Embryonic facial prominence (tissue), 1 donor: ENCODE results near the gene PDE1A.
"Not testable (repeated sequence)": the region's sequence is repeated elsewhere in the genome, so short reads cannot be mapped to it uniquely, and the experiment has no call there.

Source experiments
- DNase-seq: peaks from one replicate; pipeline ENCODE4 v3.0.0-alpha.2; 2016; ENCODE audit errors: extremely low spot score

PDE1A gene

GRCh38 chr2:182410120-182410519, 16.7 kb downstream of the PDE1A start:
- DNase-seq = no peak

- no peak for DNase-seq
Observed at GRCh38 chr2:182406221-182406620, 20.6 kb downstream of the PDE1A start.

- DNase-seq = no peak
Observed at GRCh38 chr2:182404975-182405561, 21.8 kb downstream of the PDE1A start.

GRCh38 chr2:182404092-182404491, 22.7 kb downstream of the PDE1A start:
- DNase-seq = no peak

- no peak for DNase-seq
Observed at GRCh38 chr2:182393270-182393760, 33.5 kb downstream of the PDE1A start.

- no peak for DNase-seq
Observed at GRCh38 chr2:182391443-182391842, 35.4 kb downstream of the PDE1A start.

GRCh38 chr2:182386267-182386880, 40.5 kb downstream of the PDE1A start:
- DNase-seq = not testable (repeated sequence)

GRCh38 chr2:182384860-182385259, 42.0 kb downstream of the PDE1A start:
- no peak for DNase-seq

- DNase-seq = no peak
Observed at GRCh38 chr2:182381225-182381624, 45.6 kb downstream of the PDE1A start.

- DNase-seq = peak; percentile 52
Observed at GRCh38 chr2:182379241-182379640, 47.6 kb downstream of the PDE1A start.

- no peak for DNase-seq
Observed at GRCh38 chr2:182378759-182379158, 48.1 kb downstream of the PDE1A start.

GRCh38 chr2:182377467-182377866, 49.4 kb downstream of the PDE1A start:
- DNase-seq = no peak

- no peak for DNase-seq
Observed at GRCh38 chr2:182375862-182376261, 51.0 kb downstream of the PDE1A start.

- no peak for DNase-seq
Observed at GRCh38 chr2:182372661-182373060, 54.2 kb downstream of the PDE1A start.

- no peak for DNase-seq
Observed at GRCh38 chr2:182368996-182369395, 57.8 kb downstream of the PDE1A start.

- DNase-seq = no peak
Observed at GRCh38 chr2:182368446-182368845, 58.4 kb downstream of the PDE1A start.

- DNase-seq = no peak
Observed at GRCh38 chr2:182367401-182367800, 59.4 kb downstream of the PDE1A start.

GRCh38 chr2:182366628-182367027, 60.2 kb downstream of the PDE1A start:
- DNase-seq = no peak

GRCh38 chr2:182365855-182366254, 61.0 kb downstream of the PDE1A start:
- DNase-seq = no peak

- DNase-seq = no peak
Observed at GRCh38 chr2:182361477-182361876, 65.4 kb downstream of the PDE1A start.

- no peak for DNase-seq
Observed at GRCh38 chr2:182360663-182361260, 66.1 kb downstream of the PDE1A start.

GRCh38 chr2:182359990-182360662, 66.7 kb downstream of the PDE1A start:
- no peak for DNase-seq
